ENCODE results near the gene EFHD2. TPM values are rescaled to one million over a fixed set of nuclear protein-coding genes. Genes with fewer than 3 reads are reported as not detected.

EFHD2 gene
- total and polyA plus RNA-seq, 8 donors, result 11.9 to 107 (median 18.2) TPM

DNA sequence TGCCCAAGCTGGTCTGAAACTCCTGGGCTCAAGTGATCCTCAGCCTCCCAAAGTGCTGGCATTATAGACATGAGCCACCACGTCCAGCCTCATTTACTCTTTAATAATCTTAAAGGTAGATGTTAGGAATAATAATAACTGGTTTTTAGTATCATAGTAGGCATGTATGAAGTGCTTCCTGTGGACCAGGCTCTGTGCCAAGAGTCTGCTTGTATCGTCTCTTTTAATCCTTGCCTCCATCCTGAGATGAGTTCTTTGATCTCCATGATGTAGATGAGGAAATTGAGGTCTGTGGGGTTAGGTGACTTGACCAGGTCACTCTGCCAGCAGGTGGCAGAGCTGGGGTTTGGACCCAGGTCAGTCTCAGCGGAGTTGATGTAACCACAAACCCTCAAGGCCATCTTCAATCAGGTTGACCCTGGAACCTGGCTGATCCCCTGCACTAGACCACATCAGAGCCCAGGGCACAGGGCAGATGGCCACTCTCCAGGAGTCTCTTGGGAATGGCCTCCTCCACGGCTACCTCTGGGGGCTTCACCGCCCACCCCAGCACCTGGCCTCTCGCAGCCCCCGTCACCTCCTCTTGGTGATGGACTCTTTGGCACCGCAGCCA lies 11.3 kb downstream of the EFHD2 start:
- H3K4me1 ChIP-seq, result peaks cover 11 to 90% of the 10 kb centered on the region in 2 donors
- DNase-seq (no peak), ATAC-seq (no peak)
- intact Hi-C loops (cut with DNase I), result no loop called here
- peak overlapping the region in 1 of 2 donors; percentile 41 for H3K27ac ChIP-seq
- H3K36me3 ChIP-seq, result peaks cover 0 to 37% of the 10 kb centered on the region in 2 donors
- TF ChIP-seq, protein P1, sequence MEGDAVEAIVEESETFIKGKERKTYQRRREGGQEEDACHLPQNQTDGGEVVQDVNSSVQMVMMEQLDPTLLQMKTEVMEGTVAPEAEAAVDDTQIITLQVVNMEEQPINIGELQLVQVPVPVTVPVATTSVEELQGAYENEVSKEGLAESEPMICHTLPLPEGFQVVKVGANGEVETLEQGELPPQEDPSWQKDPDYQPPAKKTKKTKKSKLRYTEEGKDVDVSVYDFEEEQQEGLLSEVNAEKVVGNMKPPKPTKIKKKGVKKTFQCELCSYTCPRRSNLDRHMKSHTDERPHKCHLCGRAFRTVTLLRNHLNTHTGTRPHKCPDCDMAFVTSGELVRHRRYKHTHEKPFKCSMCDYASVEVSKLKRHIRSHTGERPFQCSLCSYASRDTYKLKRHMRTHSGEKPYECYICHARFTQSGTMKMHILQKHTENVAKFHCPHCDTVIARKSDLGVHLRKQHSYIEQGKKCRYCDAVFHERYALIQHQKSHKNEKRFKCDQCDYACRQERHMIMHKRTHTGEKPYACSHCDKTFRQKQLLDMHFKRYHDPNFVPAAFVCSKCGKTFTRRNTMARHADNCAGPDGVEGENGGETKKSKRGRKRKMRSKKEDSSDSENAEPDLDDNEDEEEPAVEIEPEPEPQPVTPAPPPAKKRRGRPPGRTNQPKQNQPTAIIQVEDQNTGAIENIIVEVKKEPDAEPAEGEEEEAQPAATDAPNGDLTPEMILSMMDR (IDR thresholded peaks at IDR 0.05), result peak in 1 of 2 donors; percentile 3
- no peaks in the 10 kb centered on the region for H3K27me3 ChIP-seq
- H3K9me3 ChIP-seq, result no peaks in the 10 kb centered on the region
- no peak overlapping the region for H3K4me3 ChIP-seq

DNA sequence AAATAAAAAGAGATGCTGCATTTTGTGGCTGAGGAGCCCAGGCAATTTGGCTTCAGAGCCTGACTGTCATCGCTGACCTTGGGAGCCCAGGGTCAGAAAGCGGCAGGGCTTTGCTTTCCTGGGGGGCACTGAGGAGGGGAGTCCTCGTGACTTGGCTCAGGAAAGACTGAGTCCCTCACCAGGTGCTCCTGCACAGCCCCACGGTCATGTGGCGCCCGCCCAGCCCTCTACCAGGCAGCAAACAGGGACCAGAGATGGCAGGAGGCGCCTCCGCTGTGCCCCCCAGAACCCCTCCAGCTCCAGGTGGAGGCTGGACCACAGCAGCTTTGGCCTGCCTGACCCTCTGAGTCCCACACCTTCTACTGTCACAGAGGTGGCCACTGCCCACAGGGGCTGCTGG lies 13.2 kb downstream of the EFHD2 start:
- TF ChIP-seq, protein P1 (IDR thresholded peaks at IDR 0.05), result no peak
- DNase-seq, result no peak
- H3K4me1 ChIP-seq, result peaks cover 0 to 90% of the 10 kb centered on the region in 2 donors
- H3K27ac ChIP-seq, result no peak overlapping the region
- no peak overlapping the region for H3K4me3 ChIP-seq
- H3K9me3 ChIP-seq, result no peaks in the 10 kb centered on the region
- intact Hi-C loops (cut with DNase I), result no loop called here
- no peak for ATAC-seq
- peaks cover 0 to 57% of the 10 kb centered on the region in 2 donors for H3K36me3 ChIP-seq
- H3K27me3 ChIP-seq, result no peaks in the 10 kb centered on the region

DNA sequence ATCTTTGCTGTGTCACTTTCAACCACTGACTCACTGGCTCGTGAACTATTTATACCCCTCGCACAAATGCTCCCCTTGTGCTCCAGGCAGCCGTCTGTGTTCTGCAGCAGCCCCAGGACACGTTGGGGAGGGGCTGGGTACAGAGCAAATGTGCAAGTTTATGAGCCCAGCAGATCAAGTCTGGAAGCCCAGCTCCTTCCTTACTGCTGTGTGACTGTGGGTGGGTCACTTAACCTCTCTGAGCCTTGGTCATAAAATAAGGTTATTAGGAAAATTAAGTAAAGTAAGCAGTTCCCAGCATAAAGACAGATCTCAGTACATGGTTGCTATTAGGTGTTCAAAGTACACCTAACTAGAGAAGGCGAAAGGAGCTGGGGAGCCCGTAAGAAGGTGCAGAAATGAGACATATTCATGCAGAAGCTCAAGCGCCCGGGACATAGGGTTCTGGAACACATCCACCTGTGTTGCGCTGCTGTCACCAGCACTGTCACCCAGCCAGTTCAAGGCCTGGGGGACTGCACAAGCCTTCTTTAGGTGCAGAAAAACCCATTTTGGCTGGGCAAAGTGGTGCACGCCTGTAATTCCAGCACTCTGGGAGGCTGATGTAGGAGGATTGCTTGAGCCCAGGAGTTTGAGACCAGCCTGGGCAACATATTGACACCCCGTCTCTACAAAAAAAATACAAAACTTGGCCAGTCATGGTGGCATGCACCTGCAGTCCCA lies 13.8 kb downstream of the EFHD2 start:
- H3K27me3 ChIP-seq, result no peaks in the 10 kb centered on the region
- ATAC-seq (no peak), DNase-seq (no peak)
- H3K27ac ChIP-seq, result no peak overlapping the region
- peaks cover 0 to 63% of the 10 kb centered on the region in 2 donors for H3K36me3 ChIP-seq
- TF ChIP-seq, protein P1 (IDR thresholded peaks at IDR 0.05), result no peak
- H3K4me1 ChIP-seq, result peaks cover 0 to 91% of the 10 kb centered on the region in 2 donors
- no peak overlapping the region for H3K4me3 ChIP-seq
- H3K9me3 ChIP-seq, result no peaks in the 10 kb centered on the region
- intact Hi-C loops (cut with DNase I), result no loop called here

DNA sequence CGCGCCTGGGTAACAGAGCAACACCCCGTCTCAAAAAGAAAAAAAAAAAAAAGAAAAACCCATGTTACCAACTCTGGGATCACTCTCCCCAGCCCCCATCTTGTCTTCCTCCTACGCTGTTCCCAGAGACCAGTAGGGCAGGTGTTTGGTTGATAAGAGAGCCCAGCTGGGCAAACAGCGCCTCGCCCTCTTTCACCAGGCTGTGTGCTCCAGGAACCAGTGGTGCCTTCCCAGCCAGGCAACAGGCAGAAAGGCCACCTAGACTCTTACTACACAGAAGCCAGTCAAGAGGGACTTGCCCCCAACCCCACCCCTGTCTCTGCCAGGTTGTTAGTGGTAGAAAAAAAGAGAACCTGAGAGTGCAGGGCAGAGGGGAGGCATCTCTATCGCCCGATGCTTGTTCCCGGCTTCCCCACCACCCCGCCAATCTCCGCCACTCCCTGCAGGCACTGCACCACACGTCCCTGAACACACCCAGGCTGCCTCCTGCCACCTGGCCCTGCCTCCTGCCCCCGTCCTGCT lies 14.5 kb downstream of the EFHD2 start:
- H3K9me3 ChIP-seq, result no peaks in the 10 kb centered on the region
- TF ChIP-seq, protein P1 (IDR thresholded peaks at IDR 0.05), result no peak
- peak overlapping the region; percentile 23 to 53 for H3K27ac ChIP-seq
- H3K4me3 ChIP-seq, result no peak overlapping the region
- intact Hi-C loops (cut with DNase I), result no loop called here
- no peaks in the 10 kb centered on the region for H3K27me3 ChIP-seq
- peaks cover 0 to 70% of the 10 kb centered on the region in 2 donors for H3K36me3 ChIP-seq
- DNase-seq (peak in 2 of 4 donors; percentile 49 to 71), ATAC-seq (peak; percentile 91)
- H3K4me1 ChIP-seq, result peaks cover 0 to 91% of the 10 kb centered on the region in 2 donors

DNA sequence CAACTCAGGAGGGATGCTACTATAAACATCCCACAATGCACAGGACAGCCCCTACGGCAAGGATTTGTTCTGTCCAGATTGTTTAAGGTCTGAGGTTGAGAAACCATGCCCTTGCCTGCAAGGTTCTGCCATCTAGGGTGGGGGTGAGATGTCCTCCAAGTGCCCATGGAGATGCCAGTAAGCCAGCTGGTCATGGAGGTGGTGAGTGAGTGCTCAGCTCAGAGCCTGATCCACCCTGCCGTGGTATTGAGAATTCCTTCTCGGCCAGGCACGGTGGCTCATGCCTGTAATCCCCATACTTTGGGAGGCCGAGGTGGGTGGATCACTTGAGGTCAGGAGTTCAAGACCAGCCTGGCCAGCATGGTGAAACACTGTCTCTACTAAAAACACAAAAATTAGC lies 15.3 kb downstream of the EFHD2 start:
- H3K36me3 ChIP-seq, result peaks cover 0 to 75% of the 10 kb centered on the region in 2 donors
- H3K4me3 ChIP-seq, result no peak overlapping the region
- no peaks in the 10 kb centered on the region for H3K27me3 ChIP-seq
- H3K9me3 ChIP-seq, result no peaks in the 10 kb centered on the region
- ATAC-seq, result no peak
- TF ChIP-seq, protein P1 (IDR thresholded peaks at IDR 0.05), result no peak
- intact Hi-C loops (cut with DNase I), result no loop called here
- no peak for DNase-seq
- H3K4me1 ChIP-seq, result peaks cover 0 to 91% of the 10 kb centered on the region in 2 donors
- no peak overlapping the region for H3K27ac ChIP-seq
